ENCODE measurements around the gene ZBTB33.

The ZBTB33 gene

GRCh38 chrX:120250522-120251271, at the start of gene ZBTB33:
ZBTB33 (plus strand) TSS chrX:120250812; CDS start chrX:120253416, 2,604 bp downstream.
- TF ChIP-seq ZNF274 (IDR thresholded peaks at IDR 0.05; ENCODE audit: low read depth, low read length): no peak
- H3K4me3 ChIP-seq (ENCODE audit: low read length): peak within 1 kb of the TSS; percentile 75

GRCh38 chrX:120200851-120201250, 49.8 kb upstream of the ZBTB33 start:
- no peak overlapping the region for H3K4me3 ChIP-seq (ENCODE audit: low read length)
- no peak for TF ChIP-seq ZNF274 (IDR thresholded peaks at IDR 0.05; ENCODE audit: low read depth, low read length)

- no peak for TF ChIP-seq ZNF274 (IDR thresholded peaks at IDR 0.05; ENCODE audit: low read depth, low read length)
- no peak overlapping the region for H3K4me3 ChIP-seq (ENCODE audit: low read length)
Measured at GRCh38 chrX:120205816-120206753, 44.5 kb upstream of the ZBTB33 start.

GRCh38 chrX:120207009-120207605, 43.5 kb upstream of the ZBTB33 start:
- TF ChIP-seq ZNF274 (IDR thresholded peaks at IDR 0.05; ENCODE audit: low read depth, low read length): no peak
- no peak overlapping the region for H3K4me3 ChIP-seq (ENCODE audit: low read length)

GRCh38 chrX:120213438-120214265, 37.0 kb upstream of the ZBTB33 start:
- no peak overlapping the region for H3K4me3 ChIP-seq (ENCODE audit: low read length)
- TF ChIP-seq ZNF274 (IDR thresholded peaks at IDR 0.05; ENCODE audit: low read depth, low read length): no peak

- H3K4me3 ChIP-seq (ENCODE audit: low read length): no peak overlapping the region
- no peak for TF ChIP-seq ZNF274 (IDR thresholded peaks at IDR 0.05; ENCODE audit: low read depth, low read length)
Measured at GRCh38 chrX:120223374-120223773, 27.2 kb upstream of the ZBTB33 start.

GRCh38 chrX:120224388-120224787, 26.2 kb upstream of the ZBTB33 start:
- TF ChIP-seq ZNF274 (IDR thresholded peaks at IDR 0.05; ENCODE audit: low read depth, low read length): no peak
- no peak overlapping the region for H3K4me3 ChIP-seq (ENCODE audit: low read length)

GRCh38 chrX:120228187-120228908, 22.3 kb upstream of the ZBTB33 start:
- H3K4me3 ChIP-seq (ENCODE audit: low read length): no peak overlapping the region
- TF ChIP-seq ZNF274 (IDR thresholded peaks at IDR 0.05; ENCODE audit: low read depth, low read length): no peak

GRCh38 chrX:120235284-120235683, 15.3 kb upstream of the ZBTB33 start:
- H3K4me3 ChIP-seq (ENCODE audit: low read length): no peak overlapping the region
- no peak for TF ChIP-seq ZNF274 (IDR thresholded peaks at IDR 0.05; ENCODE audit: low read depth, low read length)

GRCh38 chrX:120236687-120237479, 13.7 kb upstream of the ZBTB33 start:
- no peak for TF ChIP-seq ZNF274 (IDR thresholded peaks at IDR 0.05; ENCODE audit: low read depth, low read length)
- H3K4me3 ChIP-seq (ENCODE audit: low read length): no peak overlapping the region

- no peak overlapping the region for H3K4me3 ChIP-seq (ENCODE audit: low read length)
- no peak for TF ChIP-seq ZNF274 (IDR thresholded peaks at IDR 0.05; ENCODE audit: low read depth, low read length)
Measured at GRCh38 chrX:120238933-120239332, 11.7 kb upstream of the ZBTB33 start.

GRCh38 chrX:120242813-120243212, 7.8 kb upstream of the ZBTB33 start:
- no peak for TF ChIP-seq ZNF274 (IDR thresholded peaks at IDR 0.05; ENCODE audit: low read depth, low read length)
- no peak overlapping the region for H3K4me3 ChIP-seq (ENCODE audit: low read length)
